GM23338 (cell line): ENCODE measurements around the gene ZFX.

Source experiments
- EZH2 ChIP-seq: fragments of 200-600 bp; sonication (generic); IDR thresholded peaks from one replicate; pipeline ENCODE4 v1.8.0; 2017; ENCODE audit warnings: antibody characterized with exemption, mild to moderate bottlenecking, low read depth; ENCODE audit not compliant: unreplicated experiment
- EZH2phosphoT487 ChIP-seq: fragments of 200-600 bp; sonication (generic); IDR thresholded peaks from one replicate; pipeline ENCODE4 v1.8.1; 2018; ENCODE audit warnings: antibody characterized with exemption; ENCODE audit not compliant: unreplicated experiment
- POLR2AphosphoS5 ChIP-seq: IDR thresholded peaks from 2 replicates; pipeline ENCODE4 v1.6.1; 2016; ENCODE audit warnings: antibody characterized with exemption, low read depth
- TF ChIP-seq, protein P1 (sequence below), 2 experiments: fragments of 200-600 bp in 1 of 2; sonication (generic) in 1 of 2; conservative IDR thresholded peaks; 2 replicates each; pipeline versions ENCODE4 v1.5.1 to v1.6.1; 2016 to 2017; ENCODE audit warnings: antibody characterized with exemption in 2 of 2, low read depth in 2 of 2, mild to moderate bottlenecking in 2 of 2, moderate library complexity in 1 of 2

DNA sequence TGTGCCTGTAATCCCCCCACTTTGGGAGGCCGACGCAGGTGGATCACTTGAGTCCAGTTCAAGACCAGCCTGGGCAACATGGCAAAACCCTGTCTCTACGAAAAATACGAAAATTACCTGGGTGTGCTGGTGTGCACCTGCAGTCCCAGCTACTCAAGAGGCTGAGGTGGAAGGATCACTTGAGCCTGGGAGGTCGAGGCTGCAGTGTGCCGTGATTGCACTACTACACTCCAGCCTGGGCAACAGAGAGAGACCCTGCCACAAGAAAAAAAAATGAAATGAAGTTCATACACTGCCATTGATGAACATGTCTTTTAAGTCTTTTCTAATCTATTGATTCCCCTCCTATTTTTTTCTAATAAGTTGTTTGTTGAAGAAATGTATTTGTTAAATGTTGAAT is 5.0 kb upstream of the ZFX start:
- TF ChIP-seq, protein P1, sequence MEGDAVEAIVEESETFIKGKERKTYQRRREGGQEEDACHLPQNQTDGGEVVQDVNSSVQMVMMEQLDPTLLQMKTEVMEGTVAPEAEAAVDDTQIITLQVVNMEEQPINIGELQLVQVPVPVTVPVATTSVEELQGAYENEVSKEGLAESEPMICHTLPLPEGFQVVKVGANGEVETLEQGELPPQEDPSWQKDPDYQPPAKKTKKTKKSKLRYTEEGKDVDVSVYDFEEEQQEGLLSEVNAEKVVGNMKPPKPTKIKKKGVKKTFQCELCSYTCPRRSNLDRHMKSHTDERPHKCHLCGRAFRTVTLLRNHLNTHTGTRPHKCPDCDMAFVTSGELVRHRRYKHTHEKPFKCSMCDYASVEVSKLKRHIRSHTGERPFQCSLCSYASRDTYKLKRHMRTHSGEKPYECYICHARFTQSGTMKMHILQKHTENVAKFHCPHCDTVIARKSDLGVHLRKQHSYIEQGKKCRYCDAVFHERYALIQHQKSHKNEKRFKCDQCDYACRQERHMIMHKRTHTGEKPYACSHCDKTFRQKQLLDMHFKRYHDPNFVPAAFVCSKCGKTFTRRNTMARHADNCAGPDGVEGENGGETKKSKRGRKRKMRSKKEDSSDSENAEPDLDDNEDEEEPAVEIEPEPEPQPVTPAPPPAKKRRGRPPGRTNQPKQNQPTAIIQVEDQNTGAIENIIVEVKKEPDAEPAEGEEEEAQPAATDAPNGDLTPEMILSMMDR (conservative IDR thresholded peaks at IDR 0.05; ENCODE audit: low read depth in 2 of 2) = no peak
- no peak for TF ChIP-seq EZH2phosphoT487
- TF ChIP-seq POLR2AphosphoS5 = no peak
- no peak for TF ChIP-seq EZH2
